Measurements from ENCODE around the gene ASNSD1. TPM values are rescaled to one million over a fixed set of nuclear protein-coding genes. Genes with fewer than 3 reads are reported as not detected.
"Not testable (repeated sequence)": the region's sequence is repeated elsewhere in the genome, so short reads cannot be mapped to it uniquely, and the experiment has no call there.

ASNSD1 gene
- total RNA-seq, 2 donors from 2014 or later, result 46.2 to 59.0 TPM

DNA sequence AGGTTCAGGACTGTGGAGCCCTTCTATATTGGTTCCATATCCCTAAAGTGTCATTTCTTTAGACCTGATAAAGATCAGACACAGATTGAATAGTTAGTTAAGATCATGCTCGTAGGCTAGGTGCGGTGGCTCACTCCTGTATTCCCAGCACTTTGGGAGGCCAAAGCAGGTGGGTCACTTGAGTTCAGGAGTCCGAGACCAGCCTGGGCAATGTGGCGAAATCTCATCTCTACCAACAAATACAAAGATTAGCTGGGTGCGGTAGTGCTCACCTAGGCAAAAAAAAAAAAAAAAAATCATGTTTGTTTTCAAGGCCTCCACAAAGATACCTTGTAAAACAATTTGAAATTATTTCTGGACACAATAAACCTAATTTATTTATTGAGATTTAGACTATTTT lies 8.7 kb downstream of the ASNSD1 start:
- no peak for ATAC-seq
- no peaks in the 10 kb centered on the region for H3K9me3 Mint-ChIP-seq
- H3K36me3 Mint-ChIP-seq, result peaks cover 0 to 11% of the 10 kb centered on the region in 2 donors
- no peak overlapping the region for H3K27ac Mint-ChIP-seq
- DNase-seq (ENCODE audit: low spot score in 2 of 2), result no peak

- DNase-seq (ENCODE audit: low spot score in 2 of 2) (no peak), ATAC-seq (peak in 1 of 2 donors; percentile 53)
- Mint-ChIP-seq H3K27ac (peak overlapping the region; percentile 5 to 86), H3K36me3 (peaks cover 12 to 25% of the 10 kb centered on the region in 2 donors), H3K9me3 (peaks cover 8 to 13% of the 10 kb centered on the region in 2 donors)
These were observed 12.6 kb downstream of the ASNSD1 start for GRCh38 chr2:189673661-189674373.

DNA sequence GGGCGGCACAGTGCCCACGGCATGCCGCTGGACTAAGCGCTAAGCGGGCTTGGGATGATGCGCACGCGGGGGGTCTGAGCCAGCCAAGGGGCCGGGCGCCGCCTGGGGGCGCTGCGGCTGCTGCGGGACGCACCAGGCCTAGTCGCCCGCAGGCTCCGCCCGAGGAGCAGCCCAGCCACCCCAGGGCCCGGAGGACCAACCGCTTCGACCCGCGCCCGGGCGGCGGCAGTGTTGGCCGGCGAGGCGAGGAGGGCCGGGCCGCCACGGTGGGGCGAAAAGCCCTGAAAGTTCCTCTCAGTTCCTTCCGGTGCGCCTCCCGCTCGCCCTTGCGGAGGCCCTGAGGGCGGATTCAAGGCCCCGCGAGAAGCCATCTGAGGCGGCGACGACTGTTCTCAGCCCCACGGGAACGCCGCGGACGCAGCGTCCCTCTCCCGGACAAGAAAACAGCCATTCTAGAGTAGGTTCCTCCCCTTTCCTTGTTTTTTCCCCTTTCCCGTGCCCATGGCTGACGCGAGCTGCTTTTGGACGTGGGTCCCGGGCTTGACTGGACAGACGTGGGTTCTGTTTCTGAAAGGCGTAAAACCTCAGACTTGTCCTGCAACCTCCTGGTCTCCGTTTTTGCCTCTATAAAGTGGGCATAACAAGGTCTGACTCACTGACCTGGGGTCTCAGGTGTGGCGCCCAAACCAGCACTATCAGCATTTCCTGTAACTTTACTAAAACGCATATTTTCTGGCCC lies 13.3 kb downstream of the ASNSD1 start, which contains the start of gene ANKAR:
ANKAR (plus strand) TSS at position 297 of the 739 bp plus-strand sequence. CDS start 1,821 bp downstream, outside the sequence.
- Mint-ChIP-seq H3K36me3 (peaks cover 12 to 32% of the 10 kb centered on the region in 2 donors), H3K9me3 (peaks cover 8 to 16% of the 10 kb centered on the region in 2 donors), H3K27ac (peak within 1 kb of the TSS; percentile 86 to 97)
- ATAC-seq (peak; percentile 93 to 97), DNase-seq (ENCODE audit: low spot score in 2 of 2) (peak; percentile 84 to 87)

DNA sequence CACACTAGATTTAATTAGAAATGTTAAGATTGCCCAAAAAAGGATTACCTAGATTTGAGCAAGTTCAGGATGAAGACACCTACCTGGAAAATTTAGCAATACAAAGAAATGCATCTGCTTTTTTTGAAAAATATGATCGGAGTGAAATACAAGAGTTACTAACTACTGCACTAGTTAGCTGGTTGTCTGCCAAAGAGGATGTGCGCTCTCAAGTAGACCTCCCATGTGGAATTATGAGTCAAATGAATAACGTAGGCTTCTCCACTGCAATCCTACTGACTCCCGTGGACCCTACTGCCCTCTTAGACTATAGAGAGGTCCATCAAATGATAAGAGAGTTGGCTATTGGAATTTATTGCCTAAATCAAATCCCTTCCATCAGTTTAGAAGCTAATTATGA lies 15.2 kb downstream of the ASNSD1 start:
- DNase-seq (ENCODE audit: low spot score in 2 of 2) (no peak), ATAC-seq (no peak)
- Mint-ChIP-seq H3K36me3 (peaks cover 12 to 48% of the 10 kb centered on the region in 2 donors), H3K27ac (no peak overlapping the region), H3K9me3 (peaks cover 8 to 22% of the 10 kb centered on the region in 2 donors)

GRCh38 chr2:189679226-189679625 lies 18.0 kb downstream of the ASNSD1 start:
- ATAC-seq (no peak), DNase-seq (ENCODE audit: low spot score in 2 of 2) (no peak)
- Mint-ChIP-seq H3K36me3 (peaks cover 12 to 48% of the 10 kb centered on the region in 2 donors), H3K9me3 (peaks cover 8 to 22% of the 10 kb centered on the region in 2 donors), H3K27ac (no peak overlapping the region)

DNA sequence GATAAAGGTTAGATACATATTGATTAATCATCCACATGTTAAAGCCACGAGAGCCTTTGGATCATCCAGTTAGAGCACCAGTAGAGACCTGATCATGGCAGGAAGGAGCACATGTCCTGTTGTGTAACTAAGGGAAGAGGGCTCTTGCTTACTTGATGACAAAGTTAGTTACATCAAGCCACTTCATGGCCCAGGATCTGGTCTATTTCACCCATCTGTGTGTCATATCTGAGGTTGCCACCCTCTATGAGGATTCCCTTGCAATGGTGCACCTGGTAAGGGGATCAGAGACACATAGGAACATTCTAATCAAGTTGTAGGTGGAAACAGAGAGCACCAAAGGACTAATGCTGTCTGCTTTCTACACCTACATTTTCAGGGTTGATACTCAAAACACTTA lies 19.9 kb downstream of the ASNSD1 start:
- no peak overlapping the region for H3K27ac Mint-ChIP-seq
- H3K36me3 Mint-ChIP-seq, result peaks cover 7 to 42% of the 10 kb centered on the region in 2 donors
- DNase-seq (ENCODE audit: low spot score in 2 of 2) (no peak), ATAC-seq (peak in 1 of 2 donors; percentile 49)
- peaks cover 8 to 22% of the 10 kb centered on the region in 2 donors for H3K9me3 Mint-ChIP-seq

DNA sequence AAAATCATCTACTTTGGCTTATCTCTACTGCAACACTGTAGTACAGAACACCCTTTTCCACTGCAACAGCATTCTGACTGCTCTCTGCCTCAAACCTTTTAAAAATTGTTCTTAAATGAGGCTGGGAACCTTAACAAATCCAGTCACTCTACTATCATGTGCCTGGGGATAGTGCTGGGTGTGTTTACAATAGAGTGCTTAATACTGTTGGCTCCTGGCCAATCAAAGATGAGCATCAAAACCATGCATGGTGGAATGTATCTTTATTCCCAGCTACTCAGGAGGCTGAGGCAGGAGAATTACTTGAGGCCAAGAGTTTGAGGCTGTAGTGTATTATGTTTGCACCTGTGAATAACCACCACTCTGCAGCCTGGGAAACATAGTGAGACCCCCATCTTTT lies 20.6 kb downstream of the ASNSD1 start:
- Mint-ChIP-seq H3K27ac (no peak overlapping the region), H3K9me3 (peaks cover 8 to 22% of the 10 kb centered on the region in 2 donors), H3K36me3 (peaks cover 7 to 42% of the 10 kb centered on the region in 2 donors)
- DNase-seq (ENCODE audit: low spot score in 2 of 2) (no peak), ATAC-seq (no peak)

DNA sequence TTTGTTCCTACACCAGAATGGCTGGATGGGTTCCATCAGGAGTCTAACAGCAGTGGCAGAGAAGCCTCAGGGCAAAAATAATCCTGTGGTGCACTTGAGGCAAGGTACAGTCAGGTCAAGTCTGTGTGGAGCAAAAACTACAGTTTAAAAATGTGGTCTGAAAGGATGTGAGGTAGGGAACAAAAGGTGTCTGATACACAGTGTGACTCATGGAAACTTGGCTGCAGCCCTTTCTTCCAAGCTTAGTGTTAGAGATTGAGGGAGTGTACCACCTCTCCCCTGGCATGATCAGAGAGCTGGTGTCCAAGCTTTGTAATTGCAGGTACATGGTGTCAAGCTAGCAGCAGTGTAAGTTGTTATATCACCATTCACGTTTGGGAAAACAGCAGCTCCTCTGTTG lies 22.1 kb downstream of the ASNSD1 start:
- DNase-seq (ENCODE audit: low spot score in 2 of 2), result no peak
- Mint-ChIP-seq H3K27ac (no peak overlapping the region), H3K36me3 (peaks cover 4 to 28% of the 10 kb centered on the region in 2 donors), H3K9me3 (peaks cover 5 to 14% of the 10 kb centered on the region in 2 donors)
- ATAC-seq, result peak; percentile 85 to 91

DNA sequence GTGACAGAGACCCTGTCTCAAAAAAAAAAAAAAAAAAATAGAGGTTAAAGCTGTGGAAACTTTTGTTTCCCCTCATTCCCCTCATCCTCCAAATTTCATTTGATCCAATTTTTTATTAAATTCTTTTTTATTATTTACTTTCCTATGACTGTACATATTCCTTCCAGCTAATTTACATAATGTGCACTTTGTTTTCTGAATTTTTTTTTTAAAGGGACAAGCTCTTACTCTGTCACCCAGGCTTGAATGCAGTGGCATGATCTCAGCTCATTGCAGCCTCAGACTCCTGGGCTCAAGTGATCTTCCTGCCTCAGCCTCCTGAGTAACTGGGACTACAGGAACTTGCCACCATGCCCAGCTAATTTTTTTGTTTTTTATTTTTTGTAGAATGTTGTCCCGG lies 23.6 kb downstream of the ASNSD1 start:
- DNase-seq (ENCODE audit: low spot score in 2 of 2), result no peak
- ATAC-seq, result no peak
- H3K9me3 Mint-ChIP-seq, result peaks cover 0 to 6% of the 10 kb centered on the region in 2 donors
- no peak overlapping the region for H3K27ac Mint-ChIP-seq
- peaks cover 0 to 13% of the 10 kb centered on the region in 2 donors for H3K36me3 Mint-ChIP-seq

DNA sequence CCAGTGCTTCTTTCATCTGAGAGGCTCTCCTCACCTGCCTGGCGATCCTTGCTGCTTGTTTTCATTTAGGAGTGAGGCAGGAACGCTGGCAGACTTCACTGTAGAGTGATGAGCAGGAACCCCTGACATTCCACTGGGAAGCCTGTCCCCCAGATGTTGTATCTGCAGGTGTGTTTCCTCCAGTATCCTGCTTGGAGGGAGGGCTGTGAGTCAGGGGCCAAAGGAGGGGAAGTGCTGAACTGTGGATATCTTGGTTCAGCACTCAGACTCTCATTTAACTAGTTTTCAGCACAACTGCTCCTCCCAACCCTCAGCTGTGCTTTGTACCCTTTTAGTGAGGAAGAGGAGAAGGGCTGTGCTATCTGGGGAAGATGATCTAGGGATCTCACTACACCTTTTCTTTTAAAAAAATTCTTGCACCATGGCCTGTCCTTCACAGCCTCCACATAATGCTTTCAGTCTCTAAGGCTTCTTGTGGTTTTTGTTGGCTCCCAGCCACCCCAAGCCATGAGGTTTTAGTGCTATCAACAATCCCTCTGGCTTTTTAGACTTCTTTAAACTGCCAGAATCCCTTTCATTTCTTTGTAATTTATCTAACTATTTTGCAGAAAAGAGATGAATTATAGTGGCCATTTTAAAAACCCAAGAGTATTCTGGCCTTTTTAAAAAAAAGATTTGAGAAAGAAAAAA lies 24.4 kb downstream of the ASNSD1 start:
- ATAC-seq (no peak), DNase-seq (ENCODE audit: low spot score in 2 of 2) (no peak)
- Mint-ChIP-seq H3K36me3 (peaks cover 0 to 4% of the 10 kb centered on the region in 2 donors), H3K9me3 (no peaks in the 10 kb centered on the region), H3K27ac (peak overlapping the region in 1 of 2 donors; percentile 37)

DNA sequence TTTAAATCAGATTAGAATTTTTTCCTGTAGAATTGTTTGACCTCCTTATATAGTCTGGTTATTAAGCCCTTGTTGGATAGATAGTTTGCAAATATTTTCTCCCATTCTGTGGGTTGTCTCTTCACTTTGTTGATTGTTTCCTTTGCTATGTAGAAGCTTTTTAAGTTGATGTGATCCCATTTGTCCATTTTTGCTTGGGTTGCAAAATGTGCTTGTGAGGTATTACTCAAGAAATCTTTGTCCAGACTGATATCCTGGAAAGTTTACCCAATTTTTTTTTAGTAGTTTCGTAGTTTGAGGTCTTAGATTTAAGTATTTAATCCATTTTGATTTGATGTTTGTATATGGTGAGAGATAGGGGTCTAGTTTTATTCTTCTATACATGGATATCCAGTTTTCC lies 26.5 kb downstream of the ASNSD1 start:
- not testable (repeated sequence) for H3K36me3 Mint-ChIP-seq; DNase-seq (ENCODE audit: low spot score in 2 of 2); H3K9me3 Mint-ChIP-seq; H3K27ac Mint-ChIP-seq; ATAC-seq

- Mint-ChIP-seq H3K27ac (no peak overlapping the region), H3K36me3 (no peaks in the 10 kb centered on the region), H3K9me3 (no peaks in the 10 kb centered on the region)
- no peak for ATAC-seq
- DNase-seq (ENCODE audit: low spot score in 2 of 2), result no peak
These were observed 35.0 kb downstream of the ASNSD1 start for GRCh38 chr2:189696223-189696622.

DNA sequence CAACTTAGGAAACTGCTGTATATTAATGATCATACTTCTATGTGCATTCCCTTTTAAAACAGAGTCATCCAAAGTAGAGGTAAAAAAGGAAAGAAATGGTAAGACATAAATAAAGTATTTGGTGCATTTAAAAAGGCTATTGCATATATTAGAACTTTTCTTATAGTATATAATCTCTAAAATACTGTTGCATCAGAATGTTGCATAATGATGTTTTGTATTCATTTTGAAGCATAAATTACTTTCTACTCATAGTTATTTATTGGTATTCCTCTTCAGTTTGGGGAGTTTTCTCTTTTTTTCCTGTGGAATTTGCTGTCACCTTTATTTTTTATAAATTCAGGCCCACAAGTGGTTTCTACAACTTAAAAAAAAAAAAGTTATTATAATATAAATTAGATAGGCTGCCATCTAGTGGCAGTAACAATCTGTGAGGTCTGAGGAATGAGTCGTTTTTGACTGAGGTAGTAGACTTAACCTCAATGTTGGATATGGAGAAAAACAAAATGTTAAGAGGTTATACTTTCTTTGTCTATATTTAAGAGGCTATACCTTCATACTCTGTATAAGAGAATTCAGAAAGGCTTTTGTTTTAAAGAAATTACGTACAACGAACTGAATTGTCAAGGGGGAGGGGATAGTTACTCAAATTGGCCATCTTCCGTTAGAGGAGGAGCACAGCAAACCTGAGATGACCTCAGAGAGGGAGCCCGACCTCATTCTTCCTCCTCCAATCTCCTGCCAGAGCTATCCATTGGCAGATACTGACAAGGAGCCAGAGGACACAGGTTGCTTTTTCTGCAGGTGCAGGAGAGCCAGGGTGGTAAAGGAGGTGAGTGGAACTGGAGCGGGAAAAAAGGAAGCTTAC lies 37.0 kb downstream of the ASNSD1 start:
- DNase-seq (ENCODE audit: low spot score in 2 of 2) (peak in 1 of 2 donors; percentile 13), ATAC-seq (peak; percentile 64 to 75)
- Mint-ChIP-seq H3K9me3 (no peaks in the 10 kb centered on the region), H3K27ac (no peak overlapping the region), H3K36me3 (no peaks in the 10 kb centered on the region)

- DNase-seq (ENCODE audit: low spot score in 2 of 2) (no peak), ATAC-seq (no peak)
- H3K36me3 Mint-ChIP-seq, result no peaks in the 10 kb centered on the region
- H3K27ac Mint-ChIP-seq, result no peak overlapping the region
- no peaks in the 10 kb centered on the region for H3K9me3 Mint-ChIP-seq
These were observed 39.4 kb downstream of the ASNSD1 start for GRCh38 chr2:189700681-189701080.

GRCh38 chr2:189702071-189702470 lies 40.8 kb downstream of the ASNSD1 start:
- H3K36me3 Mint-ChIP-seq, result no peaks in the 10 kb centered on the region
- ATAC-seq, result no peak
- no peak for DNase-seq (ENCODE audit: low spot score in 2 of 2)
- no peaks in the 10 kb centered on the region for H3K9me3 Mint-ChIP-seq
- no peak overlapping the region for H3K27ac Mint-ChIP-seq

Measured in activated naive CD4-positive, alpha-beta T cell treated with anti-CD3 and anti-CD28 coated beads, Interleukin-2, amount 50 U/mL, for 72 hours (primary cell).